Stomach (tissue), 9 donors: ENCODE results near the gene PIP4K2A. TPM values are rescaled to one million over a fixed set of nuclear protein-coding genes. Genes with fewer than 3 reads are reported as not detected.
A peak's percentile ranks its signal among the peaks of the same experiment; 100 is the strongest.

ENCODE experiments used
- DNase-seq, 2 donors: peaks; one replicate each; pipeline versions ENCODE4 v3.0.0 to v3.0.0-alpha.2; 2013 to 2019
- H3K27ac ChIP-seq, 5 donors: fragments of 200-600 bp in 4 of 5; sonication (generic) in 4 of 5; one replicate each; pipeline ENCODE4 v1.5.1; 2013 to 2019; ENCODE audit warnings: mild to moderate bottlenecking in 1 of 5, moderate library complexity in 1 of 5
- H3K27me3 ChIP-seq, 3 donors: fragments of 200-600 bp; sonication (generic); one replicate each; pipeline ENCODE4 v1.5.1; 2017 to 2019; ENCODE audit warnings: mixed run types in 1 of 3
- H3K36me3 ChIP-seq, 4 donors: fragments of 200-600 bp; sonication (generic); 1 replicate in 3 of 4; 2 replicates in 1 of 4; pipeline ENCODE4 v1.5.1; 2016 to 2019
- H3K4me1 ChIP-seq, 4 donors: fragments of 200-600 bp; sonication (generic); one replicate each; pipeline ENCODE4 v1.5.1; 2016 to 2019
- H3K4me3 ChIP-seq, 4 donors: fragments of 200-600 bp; sonication (generic) in 3 of 4; one replicate each; pipeline ENCODE4 v1.5.1; 2016 to 2019; ENCODE audit warnings: mild to moderate bottlenecking in 1 of 4
- H3K9me3 ChIP-seq, 4 donors: fragments of 200-600 bp; sonication (generic); one replicate each; pipeline ENCODE4 v1.5.1; 2016 to 2019
- CTCF ChIP-seq, 7 experiments: fragments of 450-650 bp in 4 of 7; fragments of 200-600 bp in 3 of 7; sonication (generic) in 3 of 7; IDR thresholded peaks; one replicate each; pipeline ENCODE4 v1.5.1; 2016 to 2019; ENCODE audit warnings: antibody characterized with exemption in 7 of 7, control low read depth in 2 of 7, mild to moderate bottlenecking in 1 of 7
- EP300 ChIP-seq: sonication (generic); formaldehyde crosslinking; IDR thresholded peaks from one replicate; pipeline ENCODE4 v1.6.1; 2017; ENCODE audit warnings: antibody characterized with exemption
- POLR2A ChIP-seq, 4 donors: fragments of 450-650 bp; IDR thresholded peaks; one replicate each; pipeline ENCODE4 v1.6.1; 2016; ENCODE audit warnings: antibody characterized with exemption in 4 of 4, control low read depth in 2 of 4, mild to moderate bottlenecking in 1 of 4, moderate library complexity in 1 of 4
- POLR2AphosphoS5 ChIP-seq, 3 donors: sonication (generic); formaldehyde crosslinking; IDR thresholded peaks; one replicate each; pipeline ENCODE4 v1.6.1; 2016; ENCODE audit warnings: antibody characterized with exemption in 3 of 3
- WGBS, 5 donors: extraction: QIAGEN DNeasy Blood & Tissue Kit in 3 of 5; methylation state at CpG; one replicate each; pipeline versions ENCODE4 v1.1.5 to v1.1.7; 2013 to 2018; 5-methylcytosine and 5-hydroxymethylcytosine counted together
- intact Hi-C: fragments of 100-400 bp; cut with DNase I; formaldehyde crosslinking; loops from one replicate; pipeline ENCODE4 v1.15.1; 2023; ENCODE audit warnings: low total_unique reads
- polyA plus RNA-seq, 3 donors: library from polyadenylated mRNA; stranded (reverse); fragments of 200-250 nt; gene quantifications; one replicate each; pipeline ENCODE4 v1.2.3, GENCODE V29; 2013
- total RNA-seq, 5 donors: library from RNA; depleted of rRNA; stranded (reverse); fragments of >200 nt; gene quantifications; one replicate each; pipeline versions ENCODE4 v1.1.0 to v1.2.3, GENCODE V29; 2014 to 2016
- donor health status: healthy with polysubstance abuse.
- donor health status: Bipolar disorder and iron deficiency.
- donor health status: healthy.

The PIP4K2A gene
- total and polyA plus RNA-seq, 8 donors: 6.7 to 61.3 (median 13.6) TPM

GRCh38 chr10:22635650-22636049 is 78.7 kb downstream of the PIP4K2A start:
- H3K27me3 ChIP-seq: no peaks in the 10 kb centered on the region
- H3K4me1 ChIP-seq: peaks cover 0 to 14% (median 5%) of the 10 kb centered on the region in 4 donors
- intact Hi-C loops: no loop called here
- H3K4me3 ChIP-seq: no peak overlapping the region
- peak overlapping the region in 4 of 5 donors; percentile 24 to 40 (median 32) for H3K27ac ChIP-seq
- H3K9me3 ChIP-seq: no peaks in the 10 kb centered on the region
- DNase-seq: no peak
- H3K36me3 ChIP-seq: no peaks in the 10 kb centered on the region
- WGBS, 5 donors: 81 to 94% (median 90%) methylated on average over 10 of the region's 10 CpGs
- TF ChIP-seq POLR2AphosphoS5 (IDR thresholded peaks at IDR 0.05): no peak
- TF ChIP-seq POLR2A (IDR thresholded peaks at IDR 0.05): no peak

- H3K4me1 ChIP-seq: peaks cover 0 to 22% (median 8%) of the 10 kb centered on the region in 4 donors
- no peaks in the 10 kb centered on the region for H3K9me3 ChIP-seq
- intact Hi-C loops: no loop called here
- WGBS, 5 donors: 78 to 86% (median 84%) methylated on average over 4 of the region's 4 CpGs
- H3K36me3 ChIP-seq: no peaks in the 10 kb centered on the region
- no peak overlapping the region for H3K4me3 ChIP-seq
- no peak for DNase-seq
- H3K27me3 ChIP-seq: no peaks in the 10 kb centered on the region
- TF ChIP-seq POLR2A (IDR thresholded peaks at IDR 0.05): no peak
- no peak for TF ChIP-seq CTCF (IDR thresholded peaks at IDR 0.05)
- TF ChIP-seq POLR2AphosphoS5 (IDR thresholded peaks at IDR 0.05): no peak
- no peak for TF ChIP-seq EP300
- H3K27ac ChIP-seq: peak overlapping the region in 4 of 5 donors; percentile 11 to 43 (median 35)
Observed at GRCh38 chr10:22634606-22635459, 79.5 kb downstream of the PIP4K2A start.

- H3K27ac ChIP-seq: peak overlapping the region in 4 of 5 donors; percentile 16 to 43 (median 31)
- H3K9me3 ChIP-seq: no peaks in the 10 kb centered on the region
- H3K36me3 ChIP-seq: no peaks in the 10 kb centered on the region
- no peak overlapping the region for H3K4me3 ChIP-seq
- TF ChIP-seq POLR2A (IDR thresholded peaks at IDR 0.05): no peak
- TF ChIP-seq CTCF (IDR thresholded peaks at IDR 0.05): no peak
- no peak for TF ChIP-seq EP300
- TF ChIP-seq POLR2AphosphoS5 (IDR thresholded peaks at IDR 0.05): no peak
- H3K4me1 ChIP-seq: peaks cover 0 to 28% (median 8%) of the 10 kb centered on the region in 4 donors
- no peaks in the 10 kb centered on the region for H3K27me3 ChIP-seq
- WGBS, 5 donors: 81 to 92% (median 87%) methylated on average over 5 of the region's 5 CpGs
- intact Hi-C loops: no loop called here
- no peak for DNase-seq
Observed at GRCh38 chr10:22634093-22634492, 80.3 kb downstream of the PIP4K2A start.

- no peaks in the 10 kb centered on the region for H3K9me3 ChIP-seq
- DNase-seq: no peak
- no peaks in the 10 kb centered on the region for H3K27me3 ChIP-seq
- H3K36me3 ChIP-seq: no peaks in the 10 kb centered on the region
- TF ChIP-seq POLR2A (IDR thresholded peaks at IDR 0.05) (no peak), POLR2AphosphoS5 (IDR thresholded peaks at IDR 0.05) (no peak), EP300 (no peak), CTCF (IDR thresholded peaks at IDR 0.05) (no peak)
- H3K27ac ChIP-seq: peak overlapping the region in 4 of 5 donors; percentile 16 to 43 (median 31)
- intact Hi-C loops: no loop called here
- H3K4me1 ChIP-seq: peaks cover 0 to 34% (median 8%) of the 10 kb centered on the region in 4 donors
- no peak overlapping the region for H3K4me3 ChIP-seq
- 88 to 99% (median 96%) methylated on average over 11 of the region's 11 CpGs for WGBS, 5 donors
Observed at GRCh38 chr10:22633528-22633927, 80.8 kb downstream of the PIP4K2A start.
